HG03558 (cell line): Measurements from ENCODE around the gene KRTAP10-3.
"Not testable (repeated sequence)": the region's sequence is repeated elsewhere in the genome, so short reads cannot be mapped to it uniquely, and the experiment has no call there.

Source experiments
- ATAC-seq: cut with Tn5 transposase; IDR thresholded peaks from one replicate; pipeline ENCODE4 v1.9.1; 2021; ENCODE audit warnings: moderate number of reproducible peaks; ENCODE audit not compliant: unreplicated experiment; ENCODE audit errors: extremely low read depth

KRTAP10-3 gene

DNA sequence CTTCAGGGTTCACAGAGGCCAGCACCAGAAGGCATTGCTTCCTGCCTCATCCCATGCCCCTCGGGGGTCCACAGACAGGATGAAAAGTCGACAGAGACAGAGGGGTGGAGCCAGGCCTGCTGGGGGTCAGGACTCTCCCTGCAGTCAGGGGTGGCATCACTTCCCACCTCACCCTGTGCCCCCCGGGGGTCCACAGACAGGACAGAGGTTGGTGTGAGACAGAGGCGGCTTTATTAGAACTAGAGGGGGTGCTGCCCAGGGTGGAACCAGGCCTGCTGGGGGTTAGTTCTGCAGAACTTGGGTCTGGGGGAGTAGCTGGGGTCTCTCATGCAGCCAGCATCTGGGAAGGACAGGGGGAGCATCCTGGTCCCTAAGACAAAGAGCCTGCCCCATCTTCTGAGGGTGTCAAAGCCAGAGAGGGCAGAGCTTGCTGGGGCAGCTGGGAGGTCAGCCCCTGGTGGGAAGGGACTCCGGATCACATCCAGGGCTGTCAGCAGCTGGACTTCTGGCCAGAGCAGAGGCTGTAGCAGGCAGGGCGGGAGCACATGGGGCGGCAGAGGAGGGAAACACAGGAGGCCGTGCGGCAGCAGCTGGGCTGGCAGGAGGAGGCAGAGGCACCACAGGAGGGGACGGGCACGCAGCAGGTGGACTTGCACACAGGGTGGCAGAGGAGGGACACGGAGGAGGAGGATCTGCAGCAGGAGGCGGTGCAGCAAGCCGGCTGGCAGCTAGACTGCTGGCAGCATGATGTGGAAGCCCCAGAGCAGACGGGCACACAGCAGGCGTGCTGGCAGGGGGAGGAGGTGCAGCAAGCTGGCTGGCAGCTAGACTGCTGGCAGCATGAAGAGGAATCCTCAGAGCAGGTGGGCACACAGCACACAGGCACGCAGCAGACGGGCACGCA, 32.6 kb upstream of the KRTAP10-3 start:
- ATAC-seq = not testable (repeated sequence)

- no peak for ATAC-seq
Measured at GRCh38 chr21:44590311-44590721, 31.7 kb upstream of the KRTAP10-3 start.

DNA sequence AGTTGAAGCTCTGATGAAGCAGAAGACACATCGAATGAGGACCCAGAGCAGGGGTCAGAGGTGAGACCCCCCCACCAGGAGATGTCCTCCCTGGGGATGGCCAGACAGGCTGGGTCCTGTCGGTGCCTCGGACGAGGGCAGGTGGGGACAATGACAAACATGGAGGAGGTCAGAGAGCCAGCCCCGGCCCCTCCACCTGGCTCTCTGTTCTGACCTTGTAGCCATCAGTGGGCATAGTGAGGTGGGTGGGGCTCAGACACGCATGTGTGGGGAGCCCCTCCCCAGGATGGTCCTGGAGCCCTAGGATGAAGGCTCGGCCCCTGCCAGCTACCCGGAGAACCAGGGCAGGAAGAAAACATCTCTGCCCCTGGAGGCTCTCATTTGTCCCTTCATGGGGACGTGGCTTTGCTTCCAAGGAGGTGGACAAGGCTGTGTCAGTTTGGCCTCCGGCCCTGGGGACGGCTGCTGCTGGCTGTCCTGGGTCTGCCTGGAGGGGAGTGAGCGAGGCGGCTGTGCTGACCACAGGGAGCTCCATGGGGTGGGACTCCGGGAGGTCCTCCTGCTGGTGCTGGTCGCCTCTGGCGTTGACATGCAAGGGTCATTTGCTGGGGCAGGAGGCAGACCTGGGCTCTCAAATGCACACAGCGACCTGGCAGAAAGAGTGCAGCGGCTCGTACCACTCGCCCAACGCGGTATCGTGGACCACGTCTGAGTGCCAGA, 31.2 kb upstream of the KRTAP10-3 start:
- no peak for ATAC-seq

DNA sequence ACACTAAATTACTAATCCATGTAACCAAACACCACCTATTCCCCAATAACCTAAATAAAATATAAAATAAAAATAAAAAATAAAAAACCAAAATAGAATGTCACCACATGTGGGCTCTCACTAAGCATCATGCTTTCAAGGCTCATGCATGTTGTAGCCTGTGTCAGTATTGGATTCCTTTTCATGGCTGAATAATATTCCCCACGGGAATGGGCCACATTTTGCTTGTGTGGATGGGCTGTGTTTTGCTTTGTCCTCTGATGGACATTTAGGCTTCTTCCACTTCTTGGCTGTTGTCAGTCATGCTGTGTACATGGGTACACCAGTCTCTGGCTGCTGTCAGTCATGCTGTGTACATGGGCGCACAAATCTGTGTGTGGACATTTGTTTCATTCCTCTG, 30.5 kb upstream of the KRTAP10-3 start:
- no peak for ATAC-seq

DNA sequence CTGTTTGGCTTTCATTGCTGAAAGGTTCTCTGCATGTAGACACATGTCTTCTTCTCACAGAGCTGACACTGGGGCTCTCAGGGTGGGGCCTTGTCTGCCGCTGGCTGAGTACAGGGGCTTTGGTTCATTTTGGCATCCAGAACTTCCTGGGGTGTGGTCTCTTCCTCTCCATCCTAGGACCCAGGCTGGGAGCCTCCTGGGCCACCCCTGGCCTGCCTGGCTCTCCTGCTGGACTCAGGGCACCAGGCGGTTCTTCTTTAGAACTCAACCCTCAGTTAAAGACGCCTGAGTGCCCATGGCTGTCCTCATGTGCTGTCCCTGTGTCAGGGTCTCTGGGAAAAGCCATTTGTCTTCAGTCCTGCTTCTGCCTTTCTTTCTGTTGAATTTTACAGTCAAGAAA, 27.3 kb upstream of the KRTAP10-3 start:
- ATAC-seq = no peak

- ATAC-seq = no peak
Measured at GRCh38 chr21:44583800-44584147, 25.2 kb upstream of the KRTAP10-3 start.

DNA sequence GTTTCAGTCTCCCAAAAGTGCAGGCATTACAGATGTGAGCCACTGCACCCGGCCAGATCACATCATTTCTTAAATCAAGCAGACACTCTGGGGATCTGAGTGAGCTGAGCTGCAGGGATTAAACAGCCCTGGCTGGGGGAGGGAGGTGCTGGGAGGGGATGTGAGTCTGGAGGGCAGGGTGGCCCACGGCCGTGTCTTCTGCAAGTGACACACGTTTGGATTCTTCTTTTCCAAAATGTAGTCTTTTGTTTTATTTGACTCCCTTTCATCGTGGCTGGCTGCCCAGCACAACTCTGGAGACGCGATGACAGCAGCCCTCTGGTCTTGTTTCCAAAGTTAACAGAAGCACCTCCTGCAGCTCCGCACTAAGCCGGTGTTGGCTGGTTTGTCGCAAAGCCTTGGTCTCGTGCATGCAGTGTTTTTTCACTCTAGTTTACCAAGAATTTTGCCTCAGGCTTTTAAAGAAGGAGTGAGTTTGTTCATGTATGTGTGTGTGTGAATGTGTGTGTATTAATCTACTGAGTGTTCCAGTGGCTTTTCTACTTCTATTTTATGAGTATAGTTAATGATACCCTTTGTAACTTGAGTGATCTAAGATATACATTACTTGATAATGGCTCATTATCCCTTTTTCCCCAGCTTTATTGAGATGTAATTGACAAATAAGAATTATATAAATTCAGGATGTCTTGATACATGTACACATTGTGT, 24.6 kb upstream of the KRTAP10-3 start:
- no peak for ATAC-seq

DNA sequence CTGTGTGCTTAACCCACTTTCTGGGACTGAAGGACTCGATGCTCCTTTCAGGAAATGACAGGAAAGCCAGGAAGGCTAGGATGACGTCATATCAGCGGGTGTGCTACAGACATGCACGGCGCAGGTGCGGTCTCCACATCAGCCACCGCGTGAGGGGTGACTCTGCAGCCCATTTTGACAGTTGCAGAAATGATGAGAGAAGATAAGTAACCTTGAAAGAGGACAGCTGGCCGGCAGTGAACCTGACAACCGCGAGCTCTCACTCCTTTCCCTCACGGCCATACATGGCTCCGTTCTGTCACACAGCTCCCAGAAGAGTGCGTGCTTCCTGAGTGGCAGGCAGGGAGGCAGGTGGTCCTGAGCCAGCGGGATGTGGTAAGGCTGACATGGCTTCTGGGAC, 23.5 kb upstream of the KRTAP10-3 start:
- ATAC-seq = no peak

GRCh38 chr21:44581158-44581557, 22.6 kb upstream of the KRTAP10-3 start:
- ATAC-seq = no peak

DNA sequence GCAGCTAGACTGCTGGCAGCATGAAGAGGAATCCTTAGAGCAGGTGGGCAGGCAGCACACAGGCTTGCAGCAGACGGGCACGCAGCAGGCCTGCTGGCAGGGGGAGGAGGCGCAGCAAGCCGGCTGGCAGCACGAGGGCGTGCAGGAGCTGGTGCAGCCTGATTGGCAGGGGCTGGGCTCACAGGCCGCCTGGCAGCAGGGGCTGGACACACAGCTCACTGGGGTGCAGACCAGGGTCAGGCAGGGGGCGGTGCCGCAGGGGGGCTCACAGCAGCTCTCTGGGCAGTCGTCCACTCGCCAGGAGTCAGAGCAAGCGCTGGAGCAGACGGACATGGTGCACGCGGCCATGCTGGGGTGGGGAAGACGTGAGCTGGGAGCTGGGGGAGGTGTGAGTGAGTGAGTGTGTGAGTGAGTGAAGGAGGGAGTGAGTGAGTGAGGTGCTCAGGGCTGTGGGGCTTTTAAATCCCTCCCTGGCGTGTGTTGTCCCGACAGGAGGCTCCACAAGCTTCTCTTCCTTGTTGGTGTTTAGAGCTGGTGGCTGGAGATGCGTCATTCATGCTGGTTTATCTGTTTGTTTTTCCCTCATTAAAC, 21.7 kb upstream of the KRTAP10-3 start, which contains the start of gene KRTAP10-5:
Gene KRTAP10-5 (minus strand): TSS at position 374 of the 591 bp plus-strand sequence. CDS start 26 bp downstream, at position 348.
- not testable (repeated sequence) for ATAC-seq

- no peak for ATAC-seq
Measured at GRCh38 chr21:44579833-44580144, 21.2 kb upstream of the KRTAP10-3 start.

- no peak for ATAC-seq
Measured at GRCh38 chr21:44579056-44579832, 20.6 kb upstream of the KRTAP10-3 start.

DNA sequence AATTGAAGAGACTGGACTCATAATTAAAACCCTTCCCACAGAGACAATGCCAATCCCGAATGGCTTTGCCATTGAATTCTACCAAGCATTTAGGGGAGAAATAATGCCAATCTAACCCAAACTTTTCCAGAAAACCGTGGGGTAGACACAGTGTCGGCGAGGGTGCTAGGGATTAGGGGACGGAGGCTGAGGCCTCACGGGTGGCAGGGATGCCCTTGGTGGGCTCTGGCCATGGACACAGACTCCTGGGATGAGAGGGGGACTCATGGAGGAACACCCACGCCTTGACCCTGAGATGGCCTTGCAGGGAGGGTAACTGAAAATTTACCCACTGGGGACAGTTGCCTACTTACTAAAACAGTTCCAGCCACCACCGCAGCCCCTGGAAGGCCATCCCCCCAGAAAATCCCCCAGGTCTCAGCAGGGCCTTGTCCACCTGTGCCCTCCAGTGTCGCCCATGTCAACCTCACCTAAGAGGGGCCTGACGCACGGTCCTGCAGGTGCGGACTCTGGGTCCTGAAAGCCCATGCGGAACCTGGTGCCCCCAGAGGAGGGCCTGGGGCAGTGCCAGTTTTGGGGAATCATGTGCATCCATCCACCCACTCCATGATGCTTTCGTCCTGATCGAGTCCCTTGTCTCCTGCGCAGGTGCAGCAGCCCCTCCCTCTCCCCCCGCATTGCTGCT, 19.9 kb upstream of the KRTAP10-3 start:
- no peak for ATAC-seq

DNA sequence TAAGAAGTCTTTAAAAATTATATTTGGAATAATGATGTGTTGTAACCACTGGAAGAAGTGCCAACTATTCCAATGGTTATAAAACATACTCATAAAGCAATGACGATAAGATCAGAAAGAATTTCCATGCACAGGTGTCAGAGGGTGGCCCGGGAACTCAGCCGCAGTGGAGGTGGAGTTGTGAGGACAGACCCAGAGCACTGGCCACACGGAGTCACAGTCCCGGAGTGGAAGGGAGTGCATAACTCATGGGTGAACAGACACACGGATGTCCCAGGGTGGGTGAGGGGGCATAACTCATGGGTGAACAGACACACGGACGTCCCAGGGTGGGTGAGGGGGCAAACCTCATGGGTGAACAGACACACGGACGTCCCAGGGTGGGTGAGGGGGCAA, 17.4 kb upstream of the KRTAP10-3 start:
- ATAC-seq = no peak

- ATAC-seq = no peak
Measured at GRCh38 chr21:44575307-44576024, 16.9 kb upstream of the KRTAP10-3 start.

DNA sequence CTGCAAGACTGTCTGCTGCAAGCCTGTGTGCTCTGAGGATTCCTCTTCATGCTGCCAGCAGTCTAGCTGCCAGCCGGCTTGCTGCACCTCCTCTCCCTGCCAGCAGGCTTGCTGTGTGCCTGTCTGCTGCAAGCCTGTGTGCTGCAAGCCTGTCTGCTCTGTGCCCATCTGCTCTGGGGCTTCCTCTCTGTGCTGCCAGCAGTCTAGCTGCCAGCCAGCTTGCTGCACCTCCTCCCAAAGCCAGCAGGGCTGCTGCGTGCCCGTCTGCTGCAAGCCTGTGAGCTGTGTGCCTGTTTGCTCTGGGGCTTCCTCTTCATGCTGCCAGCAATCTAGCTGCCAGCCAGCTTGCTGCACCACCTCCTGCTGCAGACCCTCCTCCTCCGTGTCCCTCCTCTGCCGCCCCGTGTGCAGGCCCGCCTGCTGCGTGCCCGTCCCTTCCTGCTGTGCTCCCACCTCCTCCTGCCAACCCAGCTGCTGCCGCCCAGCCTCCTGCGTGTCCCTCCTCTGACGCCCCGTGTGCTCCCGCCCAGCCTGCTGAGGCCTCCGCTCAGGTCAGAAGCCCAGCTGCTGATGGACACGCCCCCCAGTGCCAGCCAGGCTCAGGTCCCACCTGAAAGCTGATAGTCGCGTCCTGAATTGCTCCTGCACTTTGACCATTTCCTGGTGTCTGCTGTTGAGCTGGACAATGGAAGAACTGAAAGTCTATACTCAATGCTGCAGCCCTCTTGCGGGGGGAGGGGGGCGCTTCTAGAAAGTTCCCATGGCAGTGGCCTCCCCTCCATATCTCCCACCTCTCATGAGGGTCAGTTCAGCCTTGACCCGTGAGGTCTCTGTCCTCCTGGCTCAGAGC, 16.1 kb upstream of the KRTAP10-3 start:
- no peak for ATAC-seq

- ATAC-seq = not testable (repeated sequence)
Measured at GRCh38 chr21:44573630-44574456, 15.2 kb upstream of the KRTAP10-3 start, which contains the start of gene KRTAP10-4. KRTAP10-4 (plus strand) TSS chr21:44573729; CDS start chr21:44573759, 30 bp downstream.
